Activated T-helper 1 cell treated with anti-CD3 and anti-CD28 coated beads, Interleukin-12 subunit alpha, Interleukin-12 subunit beta, Interleukin-2, Interleukin-4 antibody, amounts not matched to agents 30 ng/mL and 10 ng/mL and 1 ng/mL, durations not matched to agents 14 hours and 24 hours and 36 hours (primary cell): ENCODE data around the gene ANKRD17. TPM values are rescaled to one million over a fixed set of nuclear protein-coding genes. Genes with fewer than 3 reads are reported as not detected.
A peak's percentile ranks its signal among the peaks of the same experiment; 100 is the strongest.
"Not testable (repeated sequence)": the region's sequence is repeated elsewhere in the genome, so short reads cannot be mapped to it uniquely, and the experiment has no call there.

Source experiments
- DNase-seq: peaks from one replicate; pipeline ENCODE4 v3.0.0; 2021; ENCODE audit warnings: low spot score
- H3K27ac Mint-ChIP-seq: one replicate; pipeline ENCODE4 v1.8.0; 2021; ENCODE audit warnings: mild to moderate bottlenecking, mixed read lengths
- H3K27me3 Mint-ChIP-seq: one replicate; pipeline ENCODE4 v1.8.0; 2022; ENCODE audit warnings: mild to moderate bottlenecking, moderate library complexity, mixed read lengths; ENCODE audit not compliant: insufficient read depth
- H3K36me3 Mint-ChIP-seq: one replicate; pipeline ENCODE4 v1.8.0; 2021; ENCODE audit warnings: low read depth, mixed read lengths
- H3K4me1 Mint-ChIP-seq: one replicate; pipeline ENCODE4 v1.8.0; 2021; ENCODE audit warnings: low read depth, mixed read lengths
- H3K4me3 Mint-ChIP-seq: one replicate; pipeline ENCODE4 v1.8.0; 2021; ENCODE audit warnings: mild to moderate bottlenecking, moderate library complexity, mixed read lengths
- H3K9me3 Mint-ChIP-seq: one replicate; pipeline ENCODE4 v1.8.0; 2021; ENCODE audit warnings: mixed read lengths
- intact Hi-C: fragments of 100-400 bp; cut with micrococcal nuclease; formaldehyde crosslinking; loops from one replicate; pipeline ENCODE4 v1.15.1; 2024
- total RNA-seq: library from RNA; stranded (reverse); gene quantifications from 2 replicates; pipeline ENCODE4 v1.2.3, GENCODE V29; 2022

Gene ANKRD17
- total RNA-seq, 1 donor from 2014 or later: 68.6 TPM

DNA sequence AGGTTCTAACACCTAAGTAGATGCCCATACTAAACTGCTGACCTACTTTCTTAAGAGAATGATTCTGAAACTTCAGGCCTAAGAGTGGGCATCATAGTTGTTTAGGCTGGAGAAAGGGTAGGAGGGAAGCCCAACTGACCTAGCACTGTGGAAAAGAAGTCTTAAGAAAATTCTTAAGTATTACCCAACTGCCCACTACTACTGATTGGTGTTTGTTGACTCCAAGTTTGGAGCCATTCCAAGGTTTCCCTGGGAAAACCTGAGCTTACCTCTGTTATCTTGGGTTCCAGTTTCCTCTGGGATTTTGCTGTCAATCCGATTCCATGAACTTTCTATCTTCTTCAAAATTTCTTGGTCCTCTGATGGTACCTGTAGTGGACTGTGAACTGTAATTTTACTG lies 23.9 kb downstream of the ANKRD17 start:
- H3K9me3 Mint-ChIP-seq: no peaks in the 10 kb centered on the region
- intact Hi-C loops: no loop called here
- DNase-seq: no peak
- peaks cover 37% of the 10 kb centered on the region for H3K36me3 Mint-ChIP-seq
- H3K4me1 Mint-ChIP-seq: peaks cover 35% of the 10 kb centered on the region
- H3K27me3 Mint-ChIP-seq: no peaks in the 10 kb centered on the region
- no peak overlapping the region for H3K27ac Mint-ChIP-seq
- no peak overlapping the region for H3K4me3 Mint-ChIP-seq

DNA sequence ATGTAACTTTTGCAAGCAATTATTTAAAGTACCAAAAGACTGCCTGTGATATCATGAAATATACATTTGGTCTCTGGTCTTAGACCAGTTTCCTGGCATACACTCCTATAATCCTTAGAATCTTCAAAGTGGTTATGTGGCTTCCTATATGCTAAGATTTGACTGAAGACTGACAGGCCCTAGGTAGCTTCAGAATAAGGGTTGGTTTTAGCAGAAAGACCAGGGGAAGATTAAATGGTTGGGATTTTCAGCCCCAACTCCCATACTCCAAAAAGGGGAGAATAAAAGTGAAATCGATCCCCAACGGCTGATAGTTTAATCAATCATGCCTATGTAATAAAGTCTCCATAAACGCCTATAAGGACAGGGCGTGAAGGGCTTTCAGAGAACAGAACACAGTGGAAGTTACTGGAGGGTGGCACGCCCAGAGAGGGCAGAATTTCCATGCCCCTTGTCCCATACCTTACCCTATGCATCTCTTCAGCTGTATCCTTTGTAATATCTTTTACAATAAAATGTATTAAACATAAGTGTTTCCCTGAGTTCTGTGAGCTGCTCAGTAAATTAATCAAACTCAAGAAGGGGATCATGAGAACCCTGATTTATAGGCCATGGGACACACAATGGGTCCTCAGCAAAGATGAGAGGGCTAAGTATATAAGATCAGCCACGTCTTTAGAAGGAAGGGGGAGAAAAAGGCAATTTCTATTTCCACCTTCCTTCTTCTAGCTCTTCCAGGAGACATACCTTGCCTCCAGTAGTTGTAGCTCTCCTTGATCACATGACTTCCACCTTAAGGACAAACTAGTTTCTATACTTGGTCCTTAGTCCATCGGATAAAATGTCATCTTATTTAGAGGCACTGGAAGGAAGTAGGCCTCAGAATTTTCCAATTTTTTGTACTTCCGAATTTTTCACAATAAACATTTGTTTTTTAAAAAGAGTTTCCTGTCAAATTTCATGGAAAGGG lies 26.8 kb downstream of the ANKRD17 start:
- peaks cover 27% of the 10 kb centered on the region for H3K36me3 Mint-ChIP-seq
- DNase-seq: no peak
- H3K27me3 Mint-ChIP-seq: no peaks in the 10 kb centered on the region
- peaks cover 14% of the 10 kb centered on the region for H3K4me1 Mint-ChIP-seq
- no peak overlapping the region for H3K4me3 Mint-ChIP-seq
- H3K27ac Mint-ChIP-seq: no peak overlapping the region
- H3K9me3 Mint-ChIP-seq: no peaks in the 10 kb centered on the region
- intact Hi-C loops: no loop called here

DNA sequence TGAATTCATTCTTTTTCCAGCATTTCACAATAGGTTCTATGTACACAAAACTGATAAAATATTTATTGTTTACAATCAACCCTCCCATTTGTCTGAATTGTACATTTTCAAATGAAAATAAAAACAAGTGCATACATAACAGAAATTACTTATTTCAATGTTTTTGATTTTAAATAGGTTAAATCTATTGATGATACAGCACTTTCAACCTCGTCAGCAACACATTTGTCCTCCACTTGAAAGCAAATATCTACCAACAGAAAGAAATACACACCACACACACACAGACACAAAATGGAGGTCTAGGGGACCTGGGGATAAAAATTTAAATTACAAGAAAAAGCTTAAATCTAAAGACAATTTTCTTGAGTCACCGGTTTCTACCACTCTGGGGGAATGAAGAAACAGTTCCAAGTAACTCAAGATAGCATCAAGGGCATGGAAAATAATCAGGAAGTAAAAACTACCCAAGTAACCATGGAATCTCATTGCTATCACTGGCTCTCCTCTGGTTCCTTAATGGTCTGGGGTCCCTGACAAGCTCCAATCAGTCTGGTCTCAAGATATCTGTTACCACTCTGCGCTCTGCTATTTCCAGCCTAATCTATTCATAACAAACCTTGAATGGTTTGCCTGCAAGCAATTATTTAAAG lies 27.6 kb downstream of the ANKRD17 start:
- Mint-ChIP-seq H3K36me3 (peaks cover 24% of the 10 kb centered on the region), H3K9me3 (no peaks in the 10 kb centered on the region), H3K27ac (no peak overlapping the region), H3K4me3 (no peak overlapping the region), H3K27me3 (no peaks in the 10 kb centered on the region), H3K4me1 (peaks cover 7% of the 10 kb centered on the region)
- no peak for DNase-seq
- intact Hi-C loops: no loop called here

DNA sequence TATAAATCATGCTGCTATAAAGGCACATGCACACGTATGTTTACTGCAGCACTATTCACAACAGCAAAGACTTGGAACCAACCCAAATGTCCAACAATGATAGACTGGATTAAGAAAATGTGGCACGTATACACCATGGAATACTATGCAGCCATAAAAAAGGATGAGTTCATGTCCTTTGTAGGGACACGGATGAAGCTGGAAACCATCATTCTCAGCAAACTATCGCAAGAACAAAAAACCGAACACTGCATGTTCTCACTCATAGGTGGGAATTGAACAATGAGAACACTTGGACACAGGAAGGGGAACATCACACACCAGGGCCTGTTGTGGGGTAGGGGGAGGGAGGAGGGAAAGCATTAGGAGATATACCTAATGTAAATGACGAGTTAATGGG lies 29.8 kb downstream of the ANKRD17 start:
- H3K27me3 Mint-ChIP-seq, DNase-seq, H3K9me3 Mint-ChIP-seq, intact Hi-C loops, H3K27ac Mint-ChIP-seq, H3K4me3 Mint-ChIP-seq: not testable (repeated sequence)
- peaks cover 19% of the 10 kb centered on the region for H3K36me3 Mint-ChIP-seq
- H3K4me1 Mint-ChIP-seq: peaks cover 24% of the 10 kb centered on the region

DNA sequence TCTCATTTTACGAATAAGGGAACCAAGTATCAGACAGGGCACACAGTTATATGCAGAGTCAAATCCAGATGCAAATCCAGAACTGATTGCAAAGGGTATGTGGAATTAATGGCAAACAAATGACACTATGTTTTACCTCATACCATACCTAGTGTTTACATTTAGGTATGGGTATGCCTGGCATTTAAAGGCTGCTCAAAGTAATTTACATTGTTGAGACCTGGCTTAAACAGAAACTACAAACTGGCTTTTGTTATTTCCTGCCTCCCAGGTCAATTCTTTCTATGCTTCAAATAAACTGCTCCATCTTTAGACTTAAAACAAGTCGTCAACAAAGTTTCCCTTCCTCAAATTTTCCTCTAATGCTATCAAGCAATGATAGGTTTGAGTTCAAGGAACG lies 33.7 kb downstream of the ANKRD17 start:
- no peak for DNase-seq
- no peak overlapping the region for H3K4me3 Mint-ChIP-seq
- no peaks in the 10 kb centered on the region for H3K9me3 Mint-ChIP-seq
- H3K36me3 Mint-ChIP-seq: peaks cover 7% of the 10 kb centered on the region
- H3K27ac Mint-ChIP-seq: peak overlapping the region; percentile 67
- intact Hi-C loops: loop anchor here (5.0 kb wide), 1 partner anchor 48 kb away; no protein-coding TSS in a partner anchor
- peaks cover 29% of the 10 kb centered on the region for H3K4me1 Mint-ChIP-seq
- H3K27me3 Mint-ChIP-seq: no peaks in the 10 kb centered on the region

DNA sequence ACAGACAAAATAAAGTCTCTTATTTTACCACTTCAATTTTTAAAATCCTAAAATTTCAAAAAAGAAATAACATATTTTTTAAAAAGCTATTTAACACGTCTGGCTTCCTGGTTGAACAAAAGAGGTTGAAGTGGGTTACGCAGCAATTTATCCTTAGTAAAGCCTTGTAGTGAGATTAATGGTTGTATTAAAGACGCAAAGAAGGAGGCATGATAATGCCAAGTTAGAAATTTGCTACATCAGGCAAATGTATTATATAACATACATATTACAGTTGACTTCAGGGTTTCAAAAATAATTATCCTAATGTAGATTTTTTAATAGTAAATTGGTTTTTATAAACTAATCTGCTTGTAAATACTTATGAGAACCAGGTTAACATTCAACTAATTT lies 35.3 kb downstream of the ANKRD17 start:
- Mint-ChIP-seq H3K27me3 (no peaks in the 10 kb centered on the region), H3K4me1 (peaks cover 37% of the 10 kb centered on the region), H3K9me3 (no peaks in the 10 kb centered on the region), H3K27ac (no peak overlapping the region), H3K36me3 (peaks cover 10% of the 10 kb centered on the region), H3K4me3 (no peak overlapping the region)
- intact Hi-C loops: loop anchor here (1.0 to 5.0 kb wide), 3 partner anchors 34 to 154 kb away; partner anchors contain the start of gene COX18
- no peak for DNase-seq

DNA sequence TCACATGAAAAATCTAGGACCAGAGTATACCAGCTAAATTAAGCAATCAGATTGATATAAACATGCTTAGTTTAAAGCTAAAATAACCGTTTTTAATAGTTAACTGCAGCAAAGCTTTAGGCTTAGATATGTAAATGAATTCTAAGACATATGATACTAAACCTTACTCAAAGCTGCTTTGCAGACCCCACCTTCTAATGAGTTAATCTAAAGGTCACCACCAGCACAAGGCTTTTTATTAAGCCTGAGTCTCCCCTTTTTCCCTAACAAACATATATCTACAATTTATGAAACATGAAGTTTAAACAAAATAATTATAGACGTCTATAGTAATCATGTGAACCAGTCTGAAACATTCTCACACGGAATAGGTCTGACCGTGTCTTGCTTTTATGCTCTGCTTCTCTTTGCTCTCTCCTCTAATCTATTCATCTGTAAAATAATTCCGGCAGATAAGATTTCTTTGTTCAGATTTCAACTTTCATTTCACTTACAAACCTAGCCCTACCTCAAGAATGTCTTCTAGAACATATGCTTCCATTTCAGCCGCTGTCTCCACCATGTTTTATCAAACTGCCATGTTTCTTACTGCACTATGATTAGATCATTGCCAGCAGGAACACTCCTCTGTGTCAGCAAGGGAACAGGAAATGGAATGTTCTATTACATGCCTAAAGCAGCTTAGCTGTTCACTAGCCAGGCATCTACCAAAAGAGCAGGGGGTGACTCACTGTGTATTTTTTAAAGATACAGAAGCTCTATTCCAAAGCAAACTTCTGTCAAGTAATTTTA lies 35.9 kb downstream of the ANKRD17 start:
- H3K4me1 Mint-ChIP-seq: peaks cover 37% of the 10 kb centered on the region
- no peaks in the 10 kb centered on the region for H3K27me3 Mint-ChIP-seq
- no peak overlapping the region for H3K4me3 Mint-ChIP-seq
- no peaks in the 10 kb centered on the region for H3K9me3 Mint-ChIP-seq
- H3K36me3 Mint-ChIP-seq: peaks cover 10% of the 10 kb centered on the region
- no peak overlapping the region for H3K27ac Mint-ChIP-seq
- intact Hi-C loops: loop anchor here (1.0 to 5.0 kb wide), 3 partner anchors 35 to 153 kb away; partner anchors contain the start of gene COX18
- DNase-seq: peak; percentile 60

DNA sequence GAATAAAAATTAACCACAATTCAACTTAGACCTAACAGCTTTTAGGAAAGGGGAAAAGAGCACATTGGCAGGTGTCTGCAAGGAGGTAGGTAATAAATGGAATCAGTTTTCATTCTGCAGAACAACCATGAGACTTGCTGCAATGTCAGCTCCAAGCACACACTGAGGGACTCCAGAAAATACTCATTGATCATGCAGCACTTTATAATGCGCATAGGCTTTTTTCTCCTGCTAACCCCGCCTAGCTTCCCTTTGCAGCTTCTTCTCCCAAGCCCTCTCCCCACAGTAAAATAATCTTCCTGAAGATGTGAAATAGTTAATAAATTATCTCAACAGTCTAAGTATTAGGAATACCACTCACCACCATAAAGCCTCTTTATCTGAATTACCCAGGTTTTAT lies 36.9 kb downstream of the ANKRD17 start:
- peaks cover 46% of the 10 kb centered on the region for H3K4me1 Mint-ChIP-seq
- DNase-seq: no peak
- H3K9me3 Mint-ChIP-seq: no peaks in the 10 kb centered on the region
- H3K36me3 Mint-ChIP-seq: peaks cover 10% of the 10 kb centered on the region
- no peak overlapping the region for H3K27ac Mint-ChIP-seq
- intact Hi-C loops: loop anchor here (5.0 kb wide), 1 partner anchor 44 kb away; no protein-coding TSS in a partner anchor
- no peaks in the 10 kb centered on the region for H3K27me3 Mint-ChIP-seq
- peak overlapping the region; percentile 58 for H3K4me3 Mint-ChIP-seq

DNA sequence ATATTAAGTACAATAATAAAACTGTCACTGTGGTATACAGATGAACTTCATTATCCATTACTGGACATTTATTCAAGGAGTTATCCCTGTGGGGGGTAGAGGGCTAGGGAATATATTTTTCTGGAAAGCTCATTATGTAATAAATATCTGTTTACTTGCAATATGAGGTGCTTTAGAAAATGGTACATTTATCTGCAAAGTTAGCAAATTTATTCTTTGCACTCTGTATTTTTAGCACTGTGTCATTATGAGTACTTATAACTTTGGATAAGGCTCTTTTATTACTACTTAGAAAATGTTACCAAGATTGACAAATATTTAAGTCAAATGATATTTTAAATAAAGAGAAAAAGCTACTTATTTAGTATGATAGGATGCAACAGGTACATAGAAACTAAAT lies 37.8 kb downstream of the ANKRD17 start:
- H3K36me3 Mint-ChIP-seq: peaks cover 12% of the 10 kb centered on the region
- no peak for DNase-seq

DNA sequence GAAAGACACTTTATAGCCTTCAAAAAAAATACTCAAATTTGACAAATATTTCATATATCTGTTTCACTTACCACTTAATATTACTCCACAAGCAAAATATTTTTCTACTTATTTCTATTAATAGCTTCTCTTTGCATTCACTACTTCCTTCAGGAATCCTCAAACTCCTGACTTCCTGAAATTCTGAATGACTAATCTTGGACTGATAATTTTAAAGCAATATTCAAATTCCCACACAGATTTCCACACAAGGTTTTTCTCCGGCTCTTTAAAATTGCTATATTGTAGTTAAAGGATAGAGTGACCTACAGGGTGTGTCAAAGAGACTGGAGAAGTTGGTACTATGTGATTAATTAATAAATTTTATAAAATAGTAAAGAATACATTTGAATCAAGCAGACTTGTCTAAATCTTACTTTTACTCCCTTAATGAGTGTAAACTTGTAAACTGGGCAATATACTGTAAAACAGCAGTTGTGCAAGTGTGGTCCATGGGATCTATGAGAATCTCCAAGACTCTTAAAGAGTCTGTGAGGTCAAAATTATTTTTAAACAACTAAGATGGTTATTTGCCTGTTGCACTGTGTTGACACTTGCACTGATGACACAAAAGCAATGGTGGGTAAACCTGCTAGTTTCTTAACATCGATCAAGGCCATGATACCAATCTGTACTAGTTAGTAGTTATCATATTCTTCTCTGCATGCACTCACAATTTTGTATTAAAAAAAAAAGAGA lies 44.5 kb downstream of the ANKRD17 start:
- Mint-ChIP-seq H3K27me3 (no peaks in the 10 kb centered on the region), H3K36me3 (peaks cover 23% of the 10 kb centered on the region), H3K4me3 (no peak overlapping the region), H3K9me3 (no peaks in the 10 kb centered on the region), H3K4me1 (peaks cover 26% of the 10 kb centered on the region), H3K27ac (no peak overlapping the region)
- intact Hi-C loops: no loop called here
- DNase-seq: no peak

More for the DNA sequence above, 37.8 kb downstream of the ANKRD17 start:
- intact Hi-C loops: loop anchor here (5.0 kb wide), 1 partner anchor 44 kb away; no protein-coding TSS in a partner anchor
- Mint-ChIP-seq H3K4me1 (peaks cover 46% of the 10 kb centered on the region), H3K9me3 (no peaks in the 10 kb centered on the region), H3K4me3 (no peak overlapping the region), H3K27ac (no peak overlapping the region), H3K27me3 (no peaks in the 10 kb centered on the region)

DNA sequence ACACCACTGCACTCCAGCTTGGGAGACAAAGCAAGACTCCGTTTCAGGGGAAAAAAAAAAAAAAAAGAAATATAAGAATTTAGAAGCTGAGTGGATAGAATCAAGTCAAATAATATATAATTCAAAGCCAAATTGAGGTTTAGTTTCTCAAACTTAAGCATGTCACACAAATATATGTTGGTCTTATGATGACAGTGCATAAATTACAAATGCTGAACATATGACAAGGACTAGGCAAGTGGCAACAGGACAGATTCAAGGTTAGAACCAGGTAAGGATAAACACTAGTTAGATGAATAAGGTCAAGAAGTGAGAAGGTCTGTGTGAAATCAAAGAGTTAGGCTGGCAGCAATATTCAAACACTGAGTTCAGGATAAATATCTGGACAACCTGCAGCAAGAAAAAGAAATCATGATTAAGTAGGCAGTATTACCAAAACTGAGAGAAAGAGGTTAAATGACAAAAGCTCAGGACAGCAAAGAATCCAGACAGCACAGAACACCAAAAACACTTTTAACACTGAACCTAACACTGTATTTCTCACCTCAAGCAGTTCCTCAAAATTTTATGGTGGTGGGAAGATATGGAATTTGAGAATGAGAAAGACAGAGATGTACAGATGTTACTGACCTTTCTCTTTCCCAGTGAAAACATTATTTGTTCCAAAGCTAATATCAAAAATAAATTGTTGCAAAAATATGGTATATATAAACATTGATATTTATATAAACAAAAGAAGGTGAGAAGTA lies 45.4 kb downstream of the ANKRD17 start:
- H3K9me3 Mint-ChIP-seq: peaks cover 4% of the 10 kb centered on the region

More for the DNA sequence above, 45.4 kb downstream of the ANKRD17 start:
- DNase-seq: no peak
- peak overlapping the region; percentile 14 for H3K27ac Mint-ChIP-seq
- H3K27me3 Mint-ChIP-seq: no peaks in the 10 kb centered on the region
- intact Hi-C loops: no loop called here
- H3K4me3 Mint-ChIP-seq: no peak overlapping the region
- peaks cover 23% of the 10 kb centered on the region for H3K36me3 Mint-ChIP-seq
- H3K4me1 Mint-ChIP-seq: peaks cover 21% of the 10 kb centered on the region
